H1 (cell line): ENCODE results near the gene ATP13A2. TPM values are rescaled to one million over a fixed set of nuclear protein-coding genes. Genes with fewer than 3 reads are reported as not detected.

Source experiments
- CTCF ChIA-PET: fragments of 300-600 bp; sonication (Branson Sonifier 250); formaldehyde crosslinking; loops from one replicate; lab custom pipeline; 2021; ENCODE audit not compliant: partially characterized antibody; lab: Charles Lee
- POLR2A ChIA-PET: fragments of 300-600 bp; sonication (Branson Sonifier 250); formaldehyde crosslinking; loops from one replicate; lab custom pipeline; 2021; ENCODE audit warnings: inconsistent platforms; ENCODE audit not compliant: partially characterized antibody; lab: Charles Lee
- DNase-seq, 2 experiments: peaks; one replicate each; pipeline versions ENCODE4 v3.0.0 to v3.0.0-alpha.2; 2010 to 2022; ENCODE audit warnings: low spot score in 2 of 2, low read depth in 1 of 2, mixed read lengths in 1 of 2
- FAIRE-seq: peaks from 2 replicates; lab custom pipeline; 2011; peaks lifted over from hg19 to GRCh38; lab: Jason Lieb, UNC
- H2AFZ ChIP-seq: 2 replicates; pipeline ENCODE4 v1.8.1; 2012; ENCODE audit warnings: low read length, inconsistent platforms
- H2AK5ac ChIP-seq: 2 replicates; pipeline ENCODE4 v1.6.1; 2013; ENCODE audit warnings: low read depth, low read length
- H2BK120ac ChIP-seq: replicated peaks from 2 replicates; pipeline ENCODE3; 2013; ENCODE audit warnings: low read depth, low read length, inconsistent platforms
- H2BK12ac ChIP-seq: 2 replicates; pipeline ENCODE4 v1.6.1; 2013; ENCODE audit warnings: low read depth, low read length
- H2BK15ac ChIP-seq: 2 replicates; pipeline ENCODE4 v1.6.1; 2013; ENCODE audit warnings: low read length
- H2BK20ac ChIP-seq: 2 replicates; pipeline ENCODE4 v1.6.1; 2013; ENCODE audit warnings: low read length
- H2BK5ac ChIP-seq: 2 replicates; pipeline ENCODE4 v1.6.1; 2013; ENCODE audit warnings: low read depth, low read length
- H3K14ac ChIP-seq: 2 replicates; pipeline ENCODE4 v1.6.1; 2013; ENCODE audit warnings: inconsistent platforms; ENCODE audit not compliant: insufficient read length
- H3K18ac ChIP-seq: 2 replicates; pipeline ENCODE4 v1.6.1; 2013; ENCODE audit warnings: low read length; ENCODE audit errors: extremely low read depth
- H3K23ac ChIP-seq: 2 replicates; pipeline ENCODE4 v1.6.1; 2013; ENCODE audit warnings: inconsistent platforms; ENCODE audit not compliant: insufficient read length
- H3K23me2 ChIP-seq: 2 replicates; pipeline ENCODE4 v1.6.1; 2013; ENCODE audit warnings: low read depth, low read length
- H3K27ac ChIP-seq: 2 replicates; pipeline ENCODE4 v1.6.1; 2011; ENCODE audit warnings: low read depth, low read length, inconsistent platforms
- H3K27me3 ChIP-seq, 4 experiments: replicated peaks in 1 of 4; 1 replicate in 1 of 4; 2 replicates in 3 of 4; pipeline versions ENCODE4 v1.6.1 to v1.8.1; 2011 to 2013; ENCODE audit warnings: low read length in 3 of 4, mild to moderate bottlenecking in 3 of 4, inconsistent platforms in 2 of 4, mixed read lengths in 2 of 4, moderate library complexity in 1 of 4; ENCODE audit not compliant: control insufficient read depth in 3 of 4, insufficient read depth in 3 of 4; ENCODE audit errors: extremely low read depth in 1 of 4
- H3K36me3 ChIP-seq, 4 experiments: 2 replicates each; pipeline versions ENCODE4 v1.6.1 to v1.8.1; 2011 to 2013; ENCODE audit warnings: mild to moderate bottlenecking in 4 of 4, low read length in 3 of 4, moderate library complexity in 2 of 4, control low read depth in 1 of 4, inconsistent platforms in 1 of 4; ENCODE audit not compliant: insufficient read depth in 4 of 4, control insufficient read depth in 2 of 4
- H3K4ac ChIP-seq: replicated peaks from 2 replicates; pipeline ENCODE3; 2013; ENCODE audit warnings: low read length, low read depth, mixed read lengths, inconsistent platforms; ENCODE audit not compliant: insufficient read length
- H3K4me1 ChIP-seq, 4 experiments: replicated peaks in 1 of 4; 1 replicate in 1 of 4; 2 replicates in 3 of 4; pipeline versions ENCODE4 v1.6.1 to v1.8.1; 2011 to 2013; ENCODE audit warnings: low read length in 3 of 4, inconsistent platforms in 2 of 4, mixed read lengths in 1 of 4; ENCODE audit not compliant: insufficient read depth in 4 of 4, control insufficient read depth in 3 of 4
- H3K4me2 ChIP-seq, 2 experiments: 2 replicates each; pipeline versions ENCODE4 v1.6.1 to v1.8.1; 2011 to 2013; ENCODE audit warnings: low read depth in 2 of 2, low read length in 2 of 2, control low read depth in 1 of 2, inconsistent platforms in 1 of 2, mild to moderate bottlenecking in 1 of 2; ENCODE audit not compliant: insufficient read depth in 1 of 2
- H3K4me3 ChIP-seq, 4 experiments: fragments of 200-600, 300-600 bp in 1 of 4; sonication (generic), shearing (Covaris generic), sonication (Bioruptor Twin) in 1 of 4; 2 replicates each; pipeline versions ENCODE4 v1.5.1 to v1.8.1; 2011 to 2016; ENCODE audit warnings: low read length in 4 of 4, low read depth in 3 of 4, control low read depth in 2 of 4, inconsistent platforms in 2 of 4, mild to moderate bottlenecking in 2 of 4, mixed read lengths in 1 of 4, moderate library complexity in 1 of 4; ENCODE audit not compliant: insufficient read depth in 2 of 4; ENCODE audit errors: extremely low read depth in 1 of 4
- H3K56ac ChIP-seq: replicated peaks from 2 replicates; pipeline ENCODE3; 2013; ENCODE audit warnings: low read depth, mild to moderate bottlenecking, mixed read lengths, low read length, inconsistent platforms; ENCODE audit not compliant: insufficient read length
- H3K79me1 ChIP-seq: 2 replicates; pipeline ENCODE4 v1.6.1; 2013; ENCODE audit warnings: low read depth, low read length, control low read depth
- H3K79me2 ChIP-seq, 2 experiments: 2 replicates each; pipeline versions ENCODE4 v1.6.1 to v1.8.1; 2012 to 2013; ENCODE audit warnings: low read length in 2 of 2, mild to moderate bottlenecking in 2 of 2, inconsistent platforms in 1 of 2; ENCODE audit not compliant: insufficient read depth in 2 of 2, control insufficient read depth in 1 of 2
- H3K9ac ChIP-seq, 4 experiments: replicated peaks in 1 of 4; 1 replicate in 1 of 4; 2 replicates in 3 of 4; pipeline versions ENCODE4 v1.6.1 to v1.8.1; 2011 to 2013; ENCODE audit warnings: low read depth in 3 of 4, low read length in 3 of 4, control low read depth in 2 of 4, mild to moderate bottlenecking in 2 of 4, moderate library complexity in 2 of 4, inconsistent platforms in 1 of 4; ENCODE audit errors: extremely low read depth in 1 of 4
- H3K9me3 ChIP-seq, 2 experiments: 2 replicates each; pipeline versions ENCODE4 v1.6.1 to v1.8.1; 2012 to 2013; ENCODE audit warnings: mild to moderate bottlenecking in 2 of 2, moderate library complexity in 2 of 2, control low read depth in 1 of 2, inconsistent platforms in 1 of 2, low read depth in 1 of 2, low read length in 1 of 2, mixed read lengths in 1 of 2; ENCODE audit not compliant: insufficient read depth in 2 of 2
- H4K20me1 ChIP-seq, 2 experiments: replicated peaks in 1 of 2; 2 replicates each; pipeline versions ENCODE3 to v1.8.1; 2011 to 2013; ENCODE audit warnings: inconsistent platforms in 2 of 2, low read length in 2 of 2, mild to moderate bottlenecking in 1 of 2; ENCODE audit not compliant: insufficient read depth in 2 of 2, control insufficient read depth in 1 of 2
- H4K5ac ChIP-seq: 2 replicates; pipeline ENCODE4 v1.6.1; 2013; ENCODE audit warnings: low read length, low read depth, mixed read lengths, inconsistent platforms; ENCODE audit not compliant: insufficient read length
- H4K8ac ChIP-seq: 2 replicates; pipeline ENCODE4 v1.8.0; 2013; ENCODE audit warnings: mild to moderate bottlenecking, moderate library complexity, low read length, inconsistent platforms; ENCODE audit not compliant: insufficient read depth; ENCODE audit errors: extremely low read depth
- H4K91ac ChIP-seq: replicated peaks from 2 replicates; pipeline ENCODE3; 2013; ENCODE audit warnings: low read length, mixed read lengths, inconsistent platforms; ENCODE audit not compliant: insufficient read length
- CREB1 ChIP-seq: IDR thresholded peaks from 2 replicates; pipeline ENCODE4 v1.6.1; 2012; ENCODE audit warnings: inconsistent platforms
- CTCF ChIP-seq, 3 experiments: IDR thresholded peaks; 1 replicate in 2 of 3; 2 replicates in 1 of 3; pipeline versions ENCODE4 v1.5.1 to v1.6.1; 2011; ENCODE audit warnings: low read length in 3 of 3, mild to moderate bottlenecking in 3 of 3, inconsistent platforms in 2 of 3, low read depth in 1 of 3, moderate library complexity in 1 of 3; ENCODE audit not compliant: insufficient read depth in 1 of 3; ENCODE audit errors: control extremely low read depth in 1 of 3
- GABPA ChIP-seq: IDR thresholded peaks from 2 replicates; pipeline ENCODE4 v1.6.1; 2011; ENCODE audit warnings: mild to moderate bottlenecking, low read length, moderate library complexity, borderline replicate concordance; ENCODE audit not compliant: insufficient read depth
- MAX ChIP-seq: IDR thresholded peaks from 2 replicates; pipeline ENCODE4 v1.6.1; 2012; ENCODE audit warnings: inconsistent platforms
- PHF8 ChIP-seq: fragments of 200-600 bp; sonication (generic); conservative IDR thresholded peaks from 2 replicates; pipeline ENCODE4 v1.7.1; 2012; ENCODE audit warnings: low read depth, mild to moderate bottlenecking, inconsistent platforms, low read length, moderate library complexity
- RAD21 ChIP-seq, 2 experiments: IDR thresholded peaks in 1 of 2; conservative IDR thresholded peaks in 1 of 2; 2 replicates each; pipeline ENCODE4 v1.6.1; 2011; ENCODE audit warnings: low read depth in 2 of 2, low read length in 2 of 2, improper control_type of control experiment in 1 of 2, inconsistent platforms in 1 of 2, mild to moderate bottlenecking in 1 of 2, moderate library complexity in 1 of 2
- SIX5 ChIP-seq: IDR thresholded peaks from 2 replicates; pipeline ENCODE4 v1.6.1; 2011; ENCODE audit warnings: mild to moderate bottlenecking, low read depth, low read length
- SRF ChIP-seq: IDR thresholded peaks from 2 replicates; pipeline ENCODE4 v1.6.1; 2011; ENCODE audit warnings: mild to moderate bottlenecking, low read depth, low read length, moderate library complexity
- TBP ChIP-seq: IDR thresholded peaks from 2 replicates; pipeline ENCODE4 v1.6.1; 2011; ENCODE audit warnings: low read depth, low read length, improper control_type of control experiment
- WGBS, 2 experiments: shearing (Covaris generic) in 1 of 2; methylation state at CpG; one replicate each; pipeline versions ENCODE4 v1.1.6 to v1.1.7; 2013 to 2015; ENCODE audit warnings: low lambda C conversion rate in 2 of 2, mixed read lengths in 2 of 2, inconsistent platforms in 1 of 2, low coverage in 1 of 2, missing lambda C conversion rate in 1 of 2; ENCODE audit not compliant: insufficient replicate concordance in 2 of 2, insufficient coverage in 1 of 2, insufficient read length in 1 of 2; ENCODE audit errors: extremely low coverage in 1 of 2, missing lambda C conversion rate in 1 of 2; 5-methylcytosine and 5-hydroxymethylcytosine counted together
- polyA plus RNA-seq, 7 experiments: library from polyadenylated mRNA; depleted of rRNA in 3 of 7; stranded (reverse) in 5 of 7; unstranded in 2 of 7; fragments of >200 nt in 5 of 7; fragments of 200-250 nt in 2 of 7; gene quantifications; 1 replicate in 5 of 7; 2 replicates in 1 of 7; 4 replicates in 1 of 7; pipeline versions ENCODE4 v1.2.1 to v1.2.3, GENCODE V29; 2011 to 2013; ENCODE audit warnings: missing spikeins in 2 of 7, mixed read lengths in 2 of 7
- total RNA-seq: library from RNA; stranded (reverse); fragmentation: NEBNext Ultra II Directional; extraction: Animal tissue kit (Norgen Biotek cat#: 25700); gene quantifications from 2 replicates; pipeline ENCODE4 v1.2.1, GENCODE V29; 2021

ATP13A2 gene
- total and polyA plus RNA-seq, 2 of the 8 experiments (the other 6 are each of a cell fraction or from before 2014, with no cell fraction given), result 82.1 to 83.6 TPM

- no peak overlapping the region for H2AFZ ChIP-seq
- CTCF ChIA-PET, result interaction anchor here (0.6 to 14.2 kb wide), 36 partner anchors 8 to 706 kb away, joined by 3 to 267 read pairs (median 5); no protein-coding TSS in a partner anchor
- H4K5ac ChIP-seq, result no peak overlapping the region
- no peak overlapping the region for H4K91ac ChIP-seq
- H3K36me3 ChIP-seq, result peaks cover 0 to 9% (median 4%) of the 10 kb centered on the region in 4 experiments; a peak in 3 of 8 replicates
- 0 out of 2 replicates have a peak overlapping the region, but pooled peaks have one; percentile 17 for H2BK12ac ChIP-seq
- H3K79me1 ChIP-seq, result no peaks in the 10 kb centered on the region
- H3K27me3 ChIP-seq, result no peaks in the 10 kb centered on the region
- no peak overlapping the region for H3K4me2 ChIP-seq
- no peak overlapping the region for H3K14ac ChIP-seq
- peaks cover 0 to 3% (median 1%) of the 10 kb centered on the region in 4 experiments; a peak in 2 of 7 replicates for H3K4me1 ChIP-seq
- H3K56ac ChIP-seq, result no peak overlapping the region
- H3K4ac ChIP-seq, result no peak overlapping the region
- H2BK15ac ChIP-seq, result no peak overlapping the region
- H3K9ac ChIP-seq, result no peak overlapping the region
- H3K23me2 ChIP-seq, result no peaks in the 10 kb centered on the region
- POLR2A ChIA-PET, result interaction anchor here (1.0 to 2.5 kb wide), 8 partner anchors 8 to 53 kb away, joined by 3 to 16 read pairs (median 6); no protein-coding TSS in a partner anchor
- no peak overlapping the region for H2BK20ac ChIP-seq
- H4K8ac ChIP-seq, result peak overlapping the region; percentile 81; the same call in 1 of the 2 replicates
- no peak overlapping the region for H2BK120ac ChIP-seq
- H3K79me2 ChIP-seq, result no peaks in the 10 kb centered on the region
- FAIRE-seq, result no peak
- H3K9me3 ChIP-seq, result no peaks in the 10 kb centered on the region
- WGBS, 2 experiments, result 45% methylated on average over 16 of the region's 16 CpGs; no CpG with 5 or more reads in 1 of the 2 experiments
- H2AK5ac ChIP-seq, result no peak overlapping the region
- DNase-seq, result peak in 1 of 2 experiments; percentile 89
- H4K20me1 ChIP-seq, result peaks cover 0 to 2% of the 10 kb centered on the region in 2 experiments
- H3K4me3 ChIP-seq, result no peak overlapping the region
- H3K23ac ChIP-seq, result no peak overlapping the region
- no peak overlapping the region; the same call in 1 of the 2 replicates for H2BK5ac ChIP-seq
- H3K18ac ChIP-seq, result no peak overlapping the region
- H3K27ac ChIP-seq, result no peak overlapping the region
- TF ChIP-seq SRF, result no peak
- 0 out of 2 replicates have a peak, but pooled peaks have one; percentile 19 for TF ChIP-seq TBP
- TF ChIP-seq PHF8, result no peak
- peak; percentile 28; the same call in 1 of the 2 replicates for TF ChIP-seq CREB1
- TF ChIP-seq MAX, result peak; percentile 50; the same call in 1 of the 2 replicates
- TF ChIP-seq GABPA, result peak; percentile 80; the same call in 1 of the 2 replicates
- no peak for TF ChIP-seq SIX5
- peak in 2 of 3 experiments; percentile 93 to 98; a peak in 3 of 4 replicates for TF ChIP-seq CTCF (IDR thresholded peaks at IDR 0.05; ENCODE audit: control extremely low read depth in 1 of 3, insufficient read depth in 1 of 3, low read depth in 1 of 3, low read length in 3 of 3)
- TF ChIP-seq RAD21 (IDR thresholded peaks at IDR 0.05 in 1 of 2, conservative IDR thresholded peaks at IDR 0.05 in 1 of 2; ENCODE audit: low read depth in 2 of 2, low read length in 2 of 2), result peak; percentile 53 to 70
These were observed 24.8 kb downstream of the ATP13A2 start for GRCh38 chr1:16986962-16987361.
